ENCODE data around the gene CXCR1. TPM values are rescaled to one million over a fixed set of nuclear protein-coding genes. Genes with fewer than 3 reads are reported as not detected.

The CXCR1 gene
- total RNA-seq, 4 donors from 2014 or later = 1.8 TPM; not detected in 3

GRCh38 chr2:218149848-218150440 is 16.8 kb downstream of the CXCR1 start:
- WGBS, 2 donors (ENCODE audit: low coverage in 1 of 2) = 65 to 84% methylated on average over 2 to 5 of the region's 5 CpGs
- no peak for ATAC-seq
- H3K27ac ChIP-seq = no peak overlapping the region

GRCh38 chr2:218149098-218149497 is 17.7 kb downstream of the CXCR1 start:
- Histone ChIP-seq H3K4me3 (no peak overlapping the region), H3K27me3 (peaks cover 5% of the 10 kb centered on the region), H3K36me3 (no peaks in the 10 kb centered on the region), H3K4me1 (no peaks in the 10 kb centered on the region), H3K27ac (no peak overlapping the region), H3K9me3 (no peaks in the 10 kb centered on the region)
- TF ChIP-seq EP300 (IDR thresholded peaks at IDR 0.05) (no peak), POLR2AphosphoS5 (IDR thresholded peaks at IDR 0.05) (no peak), POLR2A (IDR thresholded peaks at IDR 0.05) (no peak), CTCF (IDR thresholded peaks at IDR 0.05) (no peak)
- 56 to 71% methylated on average over 4 to 5 of the region's 5 CpGs for WGBS, 2 donors (ENCODE audit: low coverage in 1 of 2)
- ATAC-seq = no peak

More at GRCh38 chr2:218149848-218150440, 16.8 kb downstream of the CXCR1 start:
- H3K4me1 ChIP-seq = no peaks in the 10 kb centered on the region
- H3K36me3 ChIP-seq = no peaks in the 10 kb centered on the region
- H3K4me3 ChIP-seq = no peak overlapping the region
- peaks cover 5% of the 10 kb centered on the region for H3K27me3 ChIP-seq
- H3K9me3 ChIP-seq = no peaks in the 10 kb centered on the region
- no peak for TF ChIP-seq POLR2AphosphoS5 (IDR thresholded peaks at IDR 0.05)
- TF ChIP-seq CTCF (IDR thresholded peaks at IDR 0.05) = no peak
- no peak for TF ChIP-seq POLR2A (IDR thresholded peaks at IDR 0.05)
- no peak for TF ChIP-seq EP300 (IDR thresholded peaks at IDR 0.05)

GRCh38 chr2:218146056-218146455 is 20.7 kb downstream of the CXCR1 start:
- H3K4me3 ChIP-seq = no peak overlapping the region
- no peaks in the 10 kb centered on the region for H3K9me3 ChIP-seq
- TF ChIP-seq EP300 (IDR thresholded peaks at IDR 0.05) (no peak), CTCF (IDR thresholded peaks at IDR 0.05) (no peak), POLR2AphosphoS5 (IDR thresholded peaks at IDR 0.05) (no peak), POLR2A (IDR thresholded peaks at IDR 0.05) (no peak)
- H3K27me3 ChIP-seq = peaks cover 8% of the 10 kb centered on the region
- no peaks in the 10 kb centered on the region for H3K36me3 ChIP-seq
- H3K27ac ChIP-seq = no peak overlapping the region
- no peaks in the 10 kb centered on the region for H3K4me1 ChIP-seq
- no peak for ATAC-seq

- H3K27me3 ChIP-seq = peaks cover 17% of the 10 kb centered on the region
- no peak overlapping the region for H3K4me3 ChIP-seq
- no peaks in the 10 kb centered on the region for H3K4me1 ChIP-seq
- TF ChIP-seq POLR2AphosphoS5 (IDR thresholded peaks at IDR 0.05) (no peak), CTCF (IDR thresholded peaks at IDR 0.05) (no peak)
- ATAC-seq = no peak
- no peaks in the 10 kb centered on the region for H3K9me3 ChIP-seq
- H3K27ac ChIP-seq = no peak overlapping the region
- no peaks in the 10 kb centered on the region for H3K36me3 ChIP-seq
- 47% methylated on average over 3 of the region's 3 CpGs; no CpG with 5 or more reads in 1 of the 2 donors for WGBS, 2 donors (ENCODE audit: low coverage in 1 of 2)
Measured at GRCh38 chr2:218145124-218145523, 21.6 kb downstream of the CXCR1 start.

GRCh38 chr2:218138047-218138446 is 28.7 kb downstream of the CXCR1 start:
- H3K36me3 ChIP-seq = no peaks in the 10 kb centered on the region
- peaks cover 68% of the 10 kb centered on the region for H3K27me3 ChIP-seq
- no peak for TF ChIP-seq EP300 (IDR thresholded peaks at IDR 0.05)
- TF ChIP-seq CTCF (IDR thresholded peaks at IDR 0.05) = no peak
- TF ChIP-seq POLR2A (IDR thresholded peaks at IDR 0.05) = no peak
- no peak for TF ChIP-seq POLR2AphosphoS5 (IDR thresholded peaks at IDR 0.05)
- 100% methylated on average over 2 of the region's 4 CpGs; no CpG with 5 or more reads in 1 of the 2 donors for WGBS, 2 donors (ENCODE audit: low coverage in 1 of 2)
- H3K4me3 ChIP-seq = no peak overlapping the region
- no peak for ATAC-seq
- H3K27ac ChIP-seq = no peak overlapping the region
- H3K9me3 ChIP-seq = no peaks in the 10 kb centered on the region
- H3K4me1 ChIP-seq = no peaks in the 10 kb centered on the region

Data from gastroesophageal sphincter (tissue), 4 donors.